Thyroid gland (tissue), 4 donors: Measurements from ENCODE around the gene FUBP1. TPM values are rescaled to one million over a fixed set of nuclear protein-coding genes. Genes with fewer than 3 reads are reported as not detected.

Source experiments
- DNase-seq, 2 donors: peaks; one replicate each; pipeline ENCODE4 v3.0.0-alpha.2; 2019
- H3K27ac ChIP-seq, 3 donors: fragments of 200-600 bp; sonication (generic); 1 replicate in 2 of 3; 2 replicates in 1 of 3; pipeline ENCODE4 v1.5.1; 2016 to 2019; ENCODE audit warnings: mild to moderate bottlenecking in 1 of 3, moderate library complexity in 1 of 3
- H3K27me3 ChIP-seq: fragments of 200-600 bp; sonication (generic); one replicate; pipeline ENCODE4 v1.5.1; 2019
- H3K36me3 ChIP-seq, 2 donors: fragments of 200-600 bp; sonication (generic); one replicate each; pipeline ENCODE4 v1.5.1; 2016 to 2019
- H3K4me1 ChIP-seq, 2 donors: fragments of 200-600 bp; sonication (generic); one replicate each; pipeline ENCODE4 v1.5.1; 2017 to 2019
- H3K4me3 ChIP-seq, 3 donors: fragments of 200-600 bp; sonication (generic); replicated peaks in 1 of 3; 1 replicate in 2 of 3; 2 replicates in 1 of 3; pipeline ENCODE4 v1.5.1; 2016; ENCODE audit warnings: mild to moderate bottlenecking in 1 of 3
- H3K9me3 ChIP-seq: fragments of 200-600 bp; sonication (generic); one replicate; pipeline ENCODE4 v1.5.1; 2017
- CTCF ChIP-seq, 6 experiments: fragments of 200-600 bp in 3 of 6; fragments of 450-650 bp in 3 of 6; sonication (generic) in 3 of 6; IDR thresholded peaks; one replicate each; pipeline ENCODE4 v1.5.1; 2016 to 2019; ENCODE audit warnings: antibody characterized with exemption in 6 of 6, mild to moderate bottlenecking in 2 of 6, inconsistent platforms in 1 of 6, moderate library complexity in 1 of 6
- POLR2A ChIP-seq, 2 donors: fragments of 450-650 bp; IDR thresholded peaks; one replicate each; pipeline ENCODE4 v1.6.1; 2017; ENCODE audit warnings: antibody characterized with exemption in 2 of 2, mild to moderate bottlenecking in 2 of 2, moderate library complexity in 1 of 2
- WGBS, 2 donors: methylation state at CpG; one replicate each; pipeline ENCODE4 v1.1.5; 2017; 5-methylcytosine and 5-hydroxymethylcytosine counted together
- intact Hi-C: fragments of 100-400 bp; cut with DNase I; formaldehyde crosslinking; loops from one replicate; pipeline ENCODE4 v1.15.1; 2023
- total RNA-seq, 4 donors: library from RNA; depleted of rRNA; stranded (reverse); fragments of >200 nt; gene quantifications; one replicate each; pipeline ENCODE4 v1.2.3, GENCODE V29; 2016

Gene FUBP1
- total RNA-seq, 4 donors from 2014 or later = 136 to 231 (median 178) TPM

- H3K4me1 ChIP-seq = peaks cover 45 to 48% of the 10 kb centered on the region in 2 donors
- H3K36me3 ChIP-seq = peaks cover 9 to 19% of the 10 kb centered on the region in 2 donors
- WGBS, 2 donors = 80 to 86% methylated on average over 3 of the region's 3 CpGs
- no peak overlapping the region for H3K27ac ChIP-seq
- intact Hi-C loops = no loop called here
- no peaks in the 10 kb centered on the region for H3K27me3 ChIP-seq
- no peaks in the 10 kb centered on the region for H3K9me3 ChIP-seq
- no peak for DNase-seq
- H3K4me3 ChIP-seq = no peak overlapping the region
- TF ChIP-seq CTCF (IDR thresholded peaks at IDR 0.05) (no peak), POLR2A (IDR thresholded peaks at IDR 0.05) (no peak)
Measured at GRCh38 chr1:77972080-77972479, 6.8 kb downstream of the FUBP1 start.

- WGBS, 2 donors = 77 to 96% methylated on average over 1 of the region's 1 CpG
- no peaks in the 10 kb centered on the region for H3K9me3 ChIP-seq
- intact Hi-C loops = no loop called here
- H3K4me1 ChIP-seq = peaks cover 35 to 37% of the 10 kb centered on the region in 2 donors
- H3K27me3 ChIP-seq = no peaks in the 10 kb centered on the region
- H3K4me3 ChIP-seq = no peak overlapping the region
- H3K27ac ChIP-seq = no peak overlapping the region
- no peak for DNase-seq
- H3K36me3 ChIP-seq = peaks cover 19 to 32% of the 10 kb centered on the region in 2 donors
- TF ChIP-seq CTCF (IDR thresholded peaks at IDR 0.05) (no peak), POLR2A (IDR thresholded peaks at IDR 0.05) (no peak)
Measured at GRCh38 chr1:77970192-77970591, 8.7 kb downstream of the FUBP1 start.

GRCh38 chr1:77966291-77966690 lies 12.6 kb downstream of the FUBP1 start:
- H3K4me1 ChIP-seq = peaks cover 22 to 25% of the 10 kb centered on the region in 2 donors
- peak; percentile 35 to 46 for DNase-seq
- peaks cover 56 to 71% of the 10 kb centered on the region in 2 donors for H3K36me3 ChIP-seq
- H3K27me3 ChIP-seq = no peaks in the 10 kb centered on the region
- peak overlapping the region in 2 of 3 donors; percentile 24 to 40 for H3K27ac ChIP-seq
- intact Hi-C loops = no loop called here
- WGBS, 2 donors = 36 to 48% methylated on average over 3 of the region's 3 CpGs
- no peaks in the 10 kb centered on the region for H3K9me3 ChIP-seq
- TF ChIP-seq POLR2A (IDR thresholded peaks at IDR 0.05) (no peak), CTCF (IDR thresholded peaks at IDR 0.05) (no peak)
- H3K4me3 ChIP-seq = no peak overlapping the region

- TF ChIP-seq CTCF (IDR thresholded peaks at IDR 0.05) (no peak), POLR2A (IDR thresholded peaks at IDR 0.05) (no peak)
- H3K9me3 ChIP-seq = no peaks in the 10 kb centered on the region
- WGBS, 2 donors = 92 to 95% methylated on average over 2 of the region's 2 CpGs
- intact Hi-C loops = no loop called here
- no peaks in the 10 kb centered on the region for H3K27me3 ChIP-seq
- H3K4me1 ChIP-seq = peaks cover 5% of the 10 kb centered on the region in 2 donors
- H3K4me3 ChIP-seq = no peak overlapping the region
- peaks cover 70 to 75% of the 10 kb centered on the region in 2 donors for H3K36me3 ChIP-seq
- DNase-seq = no peak
- H3K27ac ChIP-seq = no peak overlapping the region
Measured at GRCh38 chr1:77961392-77961791, 17.5 kb downstream of the FUBP1 start.

- WGBS, 2 donors = 96 to 99% methylated on average over 2 of the region's 2 CpGs
- no peak for DNase-seq
- Histone ChIP-seq H3K4me3 (no peak overlapping the region), H3K36me3 (peaks cover 67 to 76% of the 10 kb centered on the region in 2 donors), H3K9me3 (no peaks in the 10 kb centered on the region), H3K27me3 (no peaks in the 10 kb centered on the region), H3K27ac (peak overlapping the region in 2 of 3 donors; percentile 16 to 17), H3K4me1 (no peaks in the 10 kb centered on the region)
- intact Hi-C loops = loop anchor here (10.0 kb wide), 1 partner anchor 156 kb away; no protein-coding TSS in a partner anchor
- TF ChIP-seq CTCF (IDR thresholded peaks at IDR 0.05) (no peak), POLR2A (IDR thresholded peaks at IDR 0.05) (no peak)
Measured at GRCh38 chr1:77958850-77959249, 20.0 kb downstream of the FUBP1 start.
